Stomach (tissue), 4 donors: ENCODE measurements around the gene CLCNKB.
"Not testable (repeated sequence)": the region's sequence is repeated elsewhere in the genome, so short reads cannot be mapped to it uniquely, and the experiment has no call there.

Source experiments
- POLR2A ChIP-seq, 4 donors: fragments of 450-650 bp; IDR thresholded peaks; one replicate each; pipeline ENCODE4 v1.6.1; 2016; ENCODE audit warnings: antibody characterized with exemption in 4 of 4, control low read depth in 2 of 4, mild to moderate bottlenecking in 1 of 4, moderate library complexity in 1 of 4
- POLR2AphosphoS5 ChIP-seq, 3 donors: sonication (generic); formaldehyde crosslinking; IDR thresholded peaks; one replicate each; pipeline ENCODE4 v1.6.1; 2016; ENCODE audit warnings: antibody characterized with exemption in 3 of 3
- TF ChIP-seq, protein P1 (sequence below), 7 experiments: fragments of 450-650 bp in 4 of 7; fragments of 200-600 bp in 3 of 7; sonication (generic) in 3 of 7; IDR thresholded peaks; one replicate each; pipeline ENCODE4 v1.5.1; 2016 to 2019; ENCODE audit warnings: antibody characterized with exemption in 7 of 7, control low read depth in 2 of 7, mild to moderate bottlenecking in 1 of 7

DNA sequence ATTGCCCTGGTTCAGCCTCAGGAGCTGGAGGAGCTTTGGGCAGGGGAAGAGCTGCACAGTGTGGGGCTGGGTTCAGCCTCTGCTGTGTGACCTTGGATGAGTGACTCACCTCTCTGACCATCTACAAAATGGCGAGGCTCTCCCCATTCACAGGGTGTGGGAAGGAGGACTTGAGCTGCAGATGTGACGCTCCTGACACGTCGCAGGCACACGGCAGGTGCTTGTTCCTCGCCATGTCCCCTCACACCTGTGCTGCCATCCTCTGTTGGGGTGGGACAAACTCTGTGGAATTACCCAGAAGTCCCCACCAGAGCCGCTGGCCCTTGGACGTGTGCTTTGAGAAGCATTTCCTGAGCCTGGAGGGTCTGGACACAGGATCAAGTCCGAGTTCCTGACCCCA, 22.7 kb upstream of the CLCNKB start:
- TF ChIP-seq, protein P1, sequence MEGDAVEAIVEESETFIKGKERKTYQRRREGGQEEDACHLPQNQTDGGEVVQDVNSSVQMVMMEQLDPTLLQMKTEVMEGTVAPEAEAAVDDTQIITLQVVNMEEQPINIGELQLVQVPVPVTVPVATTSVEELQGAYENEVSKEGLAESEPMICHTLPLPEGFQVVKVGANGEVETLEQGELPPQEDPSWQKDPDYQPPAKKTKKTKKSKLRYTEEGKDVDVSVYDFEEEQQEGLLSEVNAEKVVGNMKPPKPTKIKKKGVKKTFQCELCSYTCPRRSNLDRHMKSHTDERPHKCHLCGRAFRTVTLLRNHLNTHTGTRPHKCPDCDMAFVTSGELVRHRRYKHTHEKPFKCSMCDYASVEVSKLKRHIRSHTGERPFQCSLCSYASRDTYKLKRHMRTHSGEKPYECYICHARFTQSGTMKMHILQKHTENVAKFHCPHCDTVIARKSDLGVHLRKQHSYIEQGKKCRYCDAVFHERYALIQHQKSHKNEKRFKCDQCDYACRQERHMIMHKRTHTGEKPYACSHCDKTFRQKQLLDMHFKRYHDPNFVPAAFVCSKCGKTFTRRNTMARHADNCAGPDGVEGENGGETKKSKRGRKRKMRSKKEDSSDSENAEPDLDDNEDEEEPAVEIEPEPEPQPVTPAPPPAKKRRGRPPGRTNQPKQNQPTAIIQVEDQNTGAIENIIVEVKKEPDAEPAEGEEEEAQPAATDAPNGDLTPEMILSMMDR (IDR thresholded peaks at IDR 0.05), result not testable (repeated sequence)
- not testable (repeated sequence) for TF ChIP-seq POLR2A, POLR2AphosphoS5 (IDR thresholded peaks at IDR 0.05)
